Fibroblast of gingiva (primary cell): ENCODE results near the gene FAM83D.

Experiments
- DNase-seq: peaks from one replicate; pipeline ENCODE4 v3.0.0-alpha.2; 2011; ENCODE audit warnings: low read depth

Gene FAM83D

DNA sequence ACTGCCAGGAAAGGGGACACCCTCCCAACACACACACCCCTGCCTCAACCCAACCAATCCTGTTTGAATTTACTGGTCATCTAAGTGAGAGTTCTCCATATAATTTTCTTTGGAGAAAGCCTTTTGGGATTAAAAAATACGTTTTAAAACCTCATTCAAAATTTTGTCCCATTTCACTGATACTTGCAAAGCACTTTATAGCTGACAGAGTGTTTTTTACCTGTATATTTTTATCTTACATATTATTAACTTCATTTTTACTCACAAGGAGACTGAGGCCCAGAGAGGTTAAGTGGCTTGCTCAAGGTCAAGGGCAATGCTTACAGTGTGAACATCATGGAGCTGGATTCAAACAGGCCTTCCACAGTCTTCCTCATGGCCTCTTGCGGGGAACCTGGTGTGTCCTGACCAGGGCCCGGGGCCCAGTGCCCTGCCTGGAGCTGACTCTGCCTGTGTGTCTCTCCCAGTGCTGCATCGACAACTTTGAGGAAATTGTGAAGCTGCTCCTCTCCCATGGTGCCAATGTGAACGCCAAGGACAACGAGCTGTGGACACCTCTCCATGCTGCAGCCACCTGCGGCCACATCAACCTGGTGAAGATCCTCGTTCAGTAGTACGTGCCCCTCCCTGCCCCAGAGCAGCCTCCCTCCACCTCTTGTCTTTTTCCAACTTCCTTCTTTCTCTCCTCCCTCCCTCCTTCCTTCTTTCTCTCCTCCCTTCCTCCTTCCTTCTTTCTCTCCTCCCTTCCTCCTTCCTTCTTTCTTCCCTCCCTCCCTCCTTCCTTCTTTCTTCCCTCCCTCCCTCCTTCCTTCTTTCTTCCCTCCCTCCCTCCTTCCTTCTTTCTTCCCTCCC lies 30.9 kb upstream of the FAM83D start:
- DNase-seq = no peak

DNA sequence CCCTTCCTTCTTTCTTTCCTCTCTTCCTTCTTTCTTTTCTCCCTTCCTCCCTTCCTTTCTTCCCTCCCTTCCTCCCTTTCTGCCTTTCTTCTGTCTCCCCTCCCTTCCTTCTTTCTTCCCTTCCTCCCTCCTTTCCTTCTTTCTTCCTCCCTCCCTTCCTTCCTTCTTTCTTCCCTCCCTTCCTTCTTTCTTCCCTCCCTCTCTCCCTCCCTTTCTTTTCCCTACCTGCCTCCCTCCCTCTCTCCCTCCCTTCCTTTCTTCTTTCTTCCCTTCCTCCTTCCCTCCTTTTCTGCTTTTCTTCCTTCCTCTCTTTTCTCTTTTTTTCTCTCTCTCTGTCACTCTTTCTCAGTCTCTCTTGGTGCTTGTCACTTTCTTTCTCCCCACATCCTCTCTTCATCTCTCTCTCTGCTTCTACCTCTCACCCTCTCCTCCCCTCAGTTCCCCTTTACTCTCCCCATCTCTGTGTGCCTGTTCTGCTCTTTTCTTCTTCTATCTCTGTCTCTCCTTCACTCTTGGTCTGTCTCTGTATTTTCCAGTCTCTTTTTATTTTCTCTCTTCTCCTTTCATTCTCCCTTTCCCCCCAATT lies 30.1 kb upstream of the FAM83D start:
- DNase-seq = no peak

DNA sequence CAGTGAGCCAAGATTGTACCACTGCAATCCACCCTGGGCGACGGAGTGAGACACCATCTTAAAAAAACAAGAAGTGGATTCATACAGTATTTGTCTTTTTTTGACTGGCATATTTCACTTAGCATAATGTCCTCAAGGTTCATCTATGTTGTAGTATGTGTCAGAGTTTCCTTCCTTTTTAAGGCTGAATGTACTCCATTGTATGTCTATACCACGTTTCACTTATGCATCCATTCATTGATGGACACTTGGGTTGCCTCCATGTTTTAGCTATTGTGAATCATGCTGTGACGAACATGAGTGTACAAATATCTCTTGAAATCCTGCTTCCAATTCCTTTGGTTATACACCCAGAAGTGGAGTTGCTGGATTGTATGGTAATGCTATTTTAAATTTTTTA lies 28.9 kb upstream of the FAM83D start:
- DNase-seq = no peak

DNA sequence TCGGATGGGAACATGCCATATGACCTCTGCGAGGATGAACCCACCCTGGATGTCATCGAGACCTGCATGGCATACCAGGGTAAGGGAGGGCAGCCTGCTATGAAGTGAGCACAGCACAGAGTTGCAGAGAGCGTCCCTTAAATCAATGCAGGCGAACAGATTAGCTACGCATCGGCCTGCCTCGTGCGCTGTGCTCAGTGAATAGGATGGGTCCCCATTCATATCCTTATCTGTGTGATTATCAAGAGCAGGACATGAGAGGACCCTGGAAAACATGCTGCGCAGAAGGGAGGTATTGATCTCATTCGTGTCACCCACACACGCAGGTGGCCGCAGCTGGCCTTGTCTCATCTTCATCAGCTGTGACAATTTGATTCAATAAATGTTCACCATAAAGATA lies 25.6 kb upstream of the FAM83D start:
- DNase-seq = no peak

DNA sequence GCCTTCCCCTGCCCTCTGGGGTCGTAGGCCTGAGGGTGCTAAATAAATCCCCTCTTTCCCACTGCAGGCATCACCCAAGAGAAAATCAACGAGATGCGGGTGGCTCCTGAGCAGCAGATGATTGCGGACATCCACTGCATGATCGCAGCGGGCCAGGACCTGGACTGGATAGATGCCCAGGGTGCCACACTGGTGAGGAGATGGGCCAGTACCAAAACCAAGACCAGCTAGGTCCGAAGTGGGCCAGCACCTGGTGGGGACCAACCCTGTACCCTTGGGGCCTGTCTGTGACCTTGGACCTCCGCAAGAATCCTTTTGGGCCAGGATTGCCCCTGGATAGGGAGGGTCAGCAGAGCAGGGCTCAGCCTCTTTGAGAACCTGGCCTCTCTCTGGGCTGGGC lies 23.6 kb upstream of the FAM83D start:
- DNase-seq = no peak

DNA sequence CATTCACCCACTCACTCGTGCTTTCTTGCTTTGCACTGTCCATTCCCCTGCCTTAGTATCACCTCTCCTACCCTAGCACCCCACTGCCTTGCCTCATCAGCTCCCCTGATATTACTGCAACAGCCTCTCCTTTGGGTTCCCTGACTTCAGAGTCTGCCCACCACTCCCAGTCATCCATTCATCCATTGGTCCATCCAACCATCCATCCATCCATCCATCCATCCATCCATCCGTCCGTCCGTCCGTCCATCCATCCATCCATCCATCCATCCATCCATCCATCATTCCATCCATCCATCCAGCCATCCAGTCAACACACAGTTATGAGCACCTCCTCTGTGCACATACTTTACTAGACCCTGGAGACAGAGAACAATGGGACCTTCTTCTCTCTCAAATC lies 22.9 kb upstream of the FAM83D start:
- DNase-seq = no peak

DNA sequence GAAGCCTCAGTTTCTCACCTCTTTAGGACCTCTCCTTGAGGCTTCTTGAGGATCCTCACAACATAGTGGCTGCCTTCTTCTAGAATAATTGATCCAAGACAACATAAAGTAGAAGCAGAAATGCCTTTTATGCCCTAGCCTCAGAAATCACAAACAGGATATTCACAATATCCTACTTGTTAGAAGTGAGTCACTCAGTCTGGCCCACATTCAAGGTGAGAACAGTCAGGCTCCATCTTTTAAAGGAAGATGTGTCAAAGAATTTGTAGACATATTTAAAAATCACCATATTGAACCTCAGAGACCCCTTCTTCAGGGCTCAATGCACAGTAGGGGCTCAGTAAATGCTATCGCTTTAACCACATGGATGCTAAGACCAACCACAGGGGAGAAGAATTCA lies 20.8 kb upstream of the FAM83D start:
- no peak for DNase-seq

DNA sequence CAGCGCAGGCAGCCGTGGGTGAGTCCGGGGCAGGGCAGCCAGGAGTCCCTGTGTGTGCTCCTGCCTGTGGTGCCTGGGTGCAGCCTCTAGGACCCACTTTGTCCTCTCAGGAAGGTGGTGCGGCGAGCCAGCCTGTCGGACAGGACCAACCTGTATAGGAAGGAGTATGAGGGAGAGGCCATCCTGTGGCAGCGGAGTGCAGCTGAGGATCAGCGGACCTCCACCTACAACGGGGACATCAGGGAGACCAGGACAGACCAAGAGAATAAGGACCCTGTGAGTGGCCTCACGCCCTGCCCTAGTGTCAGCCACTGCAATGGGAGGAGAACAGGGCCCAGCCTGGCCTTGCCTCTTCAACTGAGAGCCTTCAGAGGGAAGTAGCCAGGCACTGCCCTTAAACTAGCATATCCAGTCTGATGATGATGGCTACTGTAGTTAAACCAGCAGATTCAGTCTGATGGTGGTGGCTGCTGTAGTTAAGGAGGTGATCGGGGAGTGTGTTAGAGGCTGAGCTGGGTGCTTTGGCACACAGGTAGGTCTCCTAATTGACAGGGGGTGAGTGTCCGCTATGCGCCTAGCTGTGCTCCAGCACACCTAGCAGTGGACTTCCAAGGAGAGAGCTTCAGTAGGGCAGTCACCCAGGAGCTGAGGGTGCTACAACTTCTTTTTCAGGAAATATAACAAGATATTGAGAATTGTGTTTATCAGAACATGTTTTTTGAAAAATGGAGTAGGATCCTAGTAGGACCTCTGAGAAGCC lies 18.1 kb upstream of the FAM83D start:
- no peak for DNase-seq

DNA sequence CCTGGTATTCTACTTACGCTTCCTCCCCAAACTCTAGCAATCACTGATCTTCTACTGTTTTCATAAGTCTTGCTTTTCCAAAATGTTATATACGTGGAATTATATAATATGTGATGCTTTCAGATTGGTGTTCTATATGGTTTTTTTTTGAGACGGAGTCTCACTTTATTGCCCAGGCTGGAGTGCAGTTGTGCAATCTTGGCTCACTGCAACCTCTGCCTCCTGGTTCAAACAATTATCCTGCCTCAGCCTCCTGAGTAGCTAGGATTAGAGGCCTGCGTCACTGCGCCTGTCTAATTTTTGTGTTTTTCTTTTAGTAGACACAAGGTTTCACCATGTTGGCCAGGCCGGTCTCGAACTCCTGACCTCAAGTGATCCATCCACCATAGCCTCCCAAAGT lies 10.9 kb upstream of the FAM83D start:
- no peak for DNase-seq

DNA sequence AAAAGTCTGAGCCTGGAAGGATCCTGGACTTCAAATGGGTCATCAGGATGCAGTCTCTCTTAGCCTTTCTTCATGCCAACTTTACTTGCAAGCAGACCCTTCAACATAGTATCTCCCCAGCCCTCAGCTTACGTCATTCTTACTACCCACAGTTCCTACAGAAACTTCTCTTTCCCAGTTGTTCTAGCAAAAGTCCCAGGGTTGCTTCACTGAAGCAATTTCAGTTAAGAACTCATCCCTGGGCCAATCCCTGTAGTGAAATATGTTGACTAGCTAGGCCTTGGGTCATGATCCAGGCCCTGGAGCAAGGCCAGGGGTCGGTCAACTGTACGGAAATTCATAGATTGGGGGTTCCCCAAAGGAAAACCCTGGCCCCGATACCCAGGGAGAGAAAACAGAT lies 8.6 kb upstream of the FAM83D start:
- no peak for DNase-seq

DNA sequence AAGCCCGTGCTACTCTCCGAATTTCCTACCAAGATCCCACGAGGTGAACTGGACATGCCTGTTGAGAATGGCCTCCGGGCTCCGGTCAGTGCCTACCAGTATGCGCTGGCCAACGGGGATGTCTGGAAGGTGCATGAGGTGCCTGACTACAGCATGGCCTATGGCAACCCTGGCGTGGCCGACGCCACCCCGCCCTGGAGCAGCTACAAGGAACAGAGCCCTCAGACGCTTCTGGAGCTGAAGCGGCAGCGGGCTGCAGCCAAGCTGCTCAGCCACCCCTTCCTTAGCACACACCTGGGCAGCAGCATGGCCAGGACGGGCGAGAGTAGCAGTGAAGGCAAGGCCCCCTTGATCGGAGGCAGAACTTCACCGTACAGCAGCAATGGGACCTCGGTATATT lies 8.0 kb upstream of the FAM83D start:
- DNase-seq = no peak

DNA sequence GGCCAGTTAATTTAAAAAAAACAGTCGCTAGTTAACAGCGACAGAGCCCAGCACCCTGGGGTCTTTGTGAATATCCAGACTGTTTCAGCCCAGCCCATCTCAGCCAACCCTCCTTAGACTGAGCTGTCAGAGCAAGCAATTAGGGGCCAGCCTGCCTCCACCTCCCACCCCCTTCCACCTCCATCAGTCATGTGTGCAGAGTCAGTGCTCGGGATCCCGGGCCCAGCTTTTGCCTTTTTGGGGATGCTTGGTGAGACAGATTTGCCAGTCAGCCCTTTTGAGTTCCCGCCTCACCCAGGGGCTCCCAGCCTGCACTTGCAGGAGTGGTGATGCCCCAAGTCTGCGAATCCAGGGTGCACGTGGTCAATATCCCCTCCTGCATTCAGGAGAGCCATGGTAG lies 6.5 kb upstream of the FAM83D start:
- no peak for DNase-seq

DNA sequence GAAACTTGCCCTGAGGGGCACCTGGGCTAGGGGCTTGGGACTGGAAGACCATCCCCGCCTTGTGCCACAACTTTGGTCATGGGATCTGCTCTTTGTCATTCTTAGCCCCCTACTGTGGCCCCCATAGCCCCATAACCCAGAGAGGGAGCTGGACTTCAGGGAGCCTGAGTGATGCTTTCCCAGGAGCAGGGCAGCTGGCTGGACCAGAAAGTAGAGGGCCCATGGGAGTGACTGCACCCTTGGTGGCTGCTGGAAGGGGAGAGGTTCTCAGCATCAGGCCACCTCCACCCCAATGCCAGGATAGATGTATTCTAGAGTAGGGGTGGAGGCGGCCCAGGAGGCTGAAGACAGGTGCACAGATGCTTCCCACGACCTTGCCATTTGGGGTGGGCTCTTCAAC lies 5.8 kb upstream of the FAM83D start:
- DNase-seq = no peak

DNA sequence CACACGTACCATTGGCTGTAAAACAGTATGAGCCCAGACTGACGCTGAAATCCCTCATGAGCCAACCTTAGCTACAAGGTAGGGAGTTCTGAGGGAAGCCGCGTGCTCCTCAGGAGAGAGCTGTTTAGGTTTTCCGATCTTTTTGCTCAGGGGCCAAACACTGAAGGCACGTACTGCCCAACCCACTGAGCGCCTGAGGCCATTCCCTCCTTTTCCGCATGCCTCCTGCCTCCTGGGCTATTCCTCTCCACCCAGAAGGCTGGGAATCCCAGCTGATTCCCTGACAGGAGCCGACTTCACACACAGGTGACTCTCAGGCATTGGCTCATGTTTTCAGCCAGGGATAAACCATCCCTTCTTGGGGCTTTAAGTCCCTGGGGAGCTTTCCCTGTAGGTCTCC lies 5.4 kb upstream of the FAM83D start:
- DNase-seq = no peak

DNA sequence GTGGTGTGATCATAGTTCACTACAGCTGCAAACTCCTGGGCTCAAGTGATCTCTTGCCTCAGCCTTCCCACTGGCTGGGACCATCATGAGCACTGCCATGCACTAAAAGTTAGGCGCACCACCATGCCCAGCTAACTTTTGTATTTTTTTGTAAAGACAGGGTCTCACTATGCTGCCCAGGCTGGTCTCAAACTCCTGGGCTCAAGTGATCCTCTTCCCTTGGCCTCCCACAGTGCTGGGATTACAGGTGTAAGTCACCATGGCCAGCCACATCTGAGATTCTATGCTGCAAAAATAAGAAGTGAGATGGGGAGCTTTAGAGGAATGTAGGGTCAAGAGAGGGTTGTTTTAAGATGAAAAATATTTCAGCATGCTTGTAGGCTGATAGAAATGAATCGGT lies 1.5 kb upstream of the FAM83D start:
- DNase-seq = no peak

DNA sequence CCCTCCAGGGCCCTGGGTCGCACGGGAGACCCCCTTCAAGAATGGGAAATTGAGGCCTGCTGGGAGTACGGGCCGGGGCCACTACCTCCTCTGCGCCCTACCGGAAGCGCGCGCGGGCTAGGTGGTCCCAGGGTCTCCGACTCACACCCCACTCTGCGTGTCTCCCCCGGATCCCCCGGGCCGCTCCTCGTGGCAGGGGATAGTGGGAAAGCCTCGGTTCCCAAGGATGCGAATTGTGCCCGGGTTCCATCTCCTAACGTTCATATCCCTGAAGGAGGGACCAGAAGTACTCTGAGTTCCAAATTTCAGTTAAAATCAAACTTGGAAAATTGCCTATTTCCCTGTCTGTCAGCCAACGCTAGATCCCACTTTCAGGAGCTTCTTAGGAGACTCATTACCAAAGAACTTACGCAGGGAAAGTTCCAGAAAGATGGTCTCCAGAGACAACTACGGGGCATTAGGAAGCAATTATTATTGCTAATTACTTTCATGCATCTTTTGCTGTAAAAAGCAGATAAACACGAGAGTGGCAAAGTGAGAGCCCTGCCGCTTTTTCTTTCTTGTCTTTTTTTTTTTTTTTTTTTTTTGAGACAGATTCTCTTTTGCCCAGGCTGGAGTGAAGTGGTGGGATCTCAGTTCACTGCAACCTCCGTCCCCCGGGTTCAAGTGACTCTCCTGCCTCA lies 858 bp downstream of the FAM83D start:
- DNase-seq = peak; percentile 26

DNA sequence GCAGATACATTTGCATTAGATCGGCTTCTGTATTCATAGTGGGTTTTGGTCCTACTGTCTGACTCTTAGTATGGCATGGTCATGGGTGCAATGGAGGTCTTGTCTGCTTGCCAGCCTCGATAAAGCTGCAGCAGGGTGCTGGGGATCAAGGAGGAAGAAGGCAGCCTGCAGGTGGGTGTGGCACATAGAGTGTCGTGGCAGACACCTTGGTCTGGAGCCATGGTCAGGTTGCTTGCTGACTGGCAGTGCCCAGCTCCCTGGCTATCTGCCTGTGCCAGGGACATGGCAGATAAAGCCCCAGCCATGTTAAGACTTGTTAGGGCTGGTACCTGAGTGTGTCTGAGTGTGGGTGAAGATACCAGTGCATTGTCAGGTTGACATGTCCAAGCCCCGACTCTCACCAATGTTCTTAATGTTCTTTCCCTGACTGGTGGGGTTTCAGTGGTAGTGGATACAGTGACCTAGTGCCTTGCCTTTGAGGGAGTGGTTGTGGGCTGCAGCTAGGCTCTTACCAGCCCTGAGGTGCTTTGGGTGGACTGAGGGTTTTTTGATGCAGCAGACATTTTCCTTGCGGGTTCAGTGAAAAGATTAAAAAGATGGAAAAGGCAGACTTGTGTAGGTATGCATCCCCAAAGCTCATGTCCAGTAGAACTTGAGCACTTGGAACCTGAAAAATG lies 1.8 kb downstream of the FAM83D start:
- DNase-seq = no peak

DNA sequence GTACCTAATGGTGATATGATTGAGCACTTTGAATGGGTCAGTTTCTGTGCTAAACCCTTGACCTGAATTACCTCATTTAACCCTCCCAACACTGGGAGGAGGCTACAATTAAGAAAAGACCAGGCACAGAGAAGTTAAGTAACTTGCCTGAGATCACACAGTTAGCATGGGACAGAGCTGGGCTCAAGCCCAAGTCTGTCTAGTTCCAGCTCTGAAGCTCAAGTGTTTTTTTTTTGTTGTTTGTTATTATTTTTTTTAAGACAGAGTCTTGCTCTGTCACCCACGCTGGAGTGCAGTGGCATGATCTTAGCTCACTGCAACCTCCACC lies 4.0 kb downstream of the FAM83D start:
- no peak for DNase-seq

DNA sequence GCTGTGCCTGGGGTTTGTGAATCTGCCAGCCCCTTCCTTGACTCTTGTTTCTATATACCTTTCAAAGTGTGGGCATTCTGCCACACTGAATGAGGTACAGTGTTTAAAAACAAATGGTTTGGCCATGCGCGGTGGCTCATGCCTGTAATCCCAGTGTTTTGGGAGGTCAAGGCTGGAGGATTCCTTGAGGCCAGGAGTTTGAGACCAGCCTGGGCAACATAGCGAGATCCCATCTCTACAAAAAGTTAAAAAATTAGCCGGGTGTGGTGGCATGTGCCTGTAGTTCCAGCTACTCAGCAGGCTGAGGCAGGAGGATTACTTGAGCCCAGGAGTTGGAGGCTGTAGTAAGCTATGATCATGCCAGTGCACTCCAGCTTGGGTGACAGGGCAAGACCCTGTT lies 5.8 kb downstream of the FAM83D start:
- DNase-seq = no peak

DNA sequence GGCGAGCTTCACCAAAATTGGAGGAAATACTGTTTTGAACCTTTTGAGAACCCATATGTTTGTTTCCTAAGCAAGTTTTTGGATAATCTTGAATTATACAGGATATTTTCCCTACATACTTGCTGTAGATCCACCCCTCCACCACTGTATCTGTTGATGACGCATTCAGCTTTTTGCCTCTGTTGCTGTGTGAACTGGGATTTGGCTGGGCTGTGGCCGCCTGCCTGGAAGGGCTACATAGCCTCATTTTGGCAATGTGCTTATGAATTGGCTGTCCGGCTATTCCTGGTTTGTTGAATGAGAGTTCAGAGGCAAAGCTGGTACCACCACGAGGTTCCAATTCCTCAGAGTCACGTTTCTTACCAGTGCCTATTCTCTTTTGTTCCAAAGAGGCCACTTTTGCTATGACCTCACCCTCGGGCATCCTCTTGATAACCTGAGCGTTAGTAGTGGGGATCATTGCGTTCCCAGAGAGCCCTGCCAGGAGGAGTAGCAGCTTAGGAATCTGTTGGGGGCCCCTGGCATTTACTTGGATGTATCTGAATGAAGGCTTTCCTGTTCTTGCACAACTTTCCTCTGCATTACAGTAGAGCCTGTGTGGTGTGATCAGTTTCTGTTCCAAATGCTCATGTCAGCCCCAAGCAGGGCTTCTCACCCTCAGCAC lies 6.4 kb downstream of the FAM83D start:
- peak; percentile 67 for DNase-seq

DNA sequence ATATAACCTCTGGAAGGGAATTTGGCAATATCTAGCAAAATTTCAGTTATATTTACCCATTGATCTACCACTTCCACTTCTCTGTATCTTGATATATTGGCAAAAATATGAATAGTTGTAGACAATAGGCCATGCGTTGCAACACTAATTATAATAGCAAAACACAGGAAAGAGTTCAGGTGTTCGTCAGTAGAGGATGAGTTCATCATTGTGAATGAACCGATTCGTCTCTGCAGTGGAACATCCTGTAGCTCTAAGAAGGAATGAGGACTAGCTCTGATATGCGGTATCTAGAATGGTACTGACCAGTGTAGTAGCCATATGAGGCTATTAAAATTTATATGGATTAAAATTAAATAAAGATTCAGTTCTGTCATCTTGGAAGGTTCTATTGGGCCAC lies 8.3 kb downstream of the FAM83D start:
- no peak for DNase-seq

DNA sequence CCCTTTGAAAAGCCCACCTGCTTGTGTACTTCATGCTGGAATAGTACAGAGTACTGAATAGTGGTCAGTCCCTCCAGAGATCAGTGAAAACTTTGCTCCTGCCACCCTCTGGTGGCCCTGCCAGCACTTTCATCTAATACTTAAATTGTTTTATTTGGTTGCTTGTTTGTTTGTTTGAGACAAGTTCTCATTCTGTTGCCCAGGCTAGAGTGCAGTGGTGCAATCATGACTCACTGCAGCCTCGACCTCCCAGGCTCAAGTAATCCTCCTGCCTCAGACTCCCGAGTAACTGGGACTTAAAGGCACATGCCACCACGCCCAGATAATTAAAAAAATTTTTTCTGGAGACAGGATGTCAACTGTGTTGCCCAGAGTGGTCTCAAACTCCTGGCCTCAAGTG lies 9.1 kb downstream of the FAM83D start:
- peak; percentile 45 for DNase-seq
